Mesothelial cell of epicardium (in vitro differentiated cells): ENCODE measurements around the gene FAXDC2. TPM values are rescaled to one million over a fixed set of nuclear protein-coding genes. Genes with fewer than 3 reads are reported as not detected.

Experiments used
- DNase-seq, 2 experiments: peaks; one replicate each; pipeline ENCODE4 v3.0.0; 2021; ENCODE audit warnings: low spot score in 2 of 2; ENCODE audit not compliant: unreplicated experiment in 2 of 2
- H3K27ac Mint-ChIP-seq: 2 replicates; pipeline ENCODE4 v1.8.0; 2021; ENCODE audit warnings: mixed read lengths
- H3K27me3 Mint-ChIP-seq: 2 replicates; pipeline ENCODE4 v1.8.0; 2021; ENCODE audit warnings: low read depth, mixed read lengths
- H3K36me3 Mint-ChIP-seq: 2 replicates; pipeline ENCODE4 v1.8.0; 2021; ENCODE audit warnings: mixed read lengths
- H3K4me1 Mint-ChIP-seq: 2 replicates; pipeline ENCODE4 v1.8.0; 2021; ENCODE audit warnings: mixed read lengths
- H3K4me3 Mint-ChIP-seq: 2 replicates; pipeline ENCODE4 v1.8.0; 2021; ENCODE audit warnings: mild to moderate bottlenecking, moderate library complexity, mixed read lengths
- H3K9me3 Mint-ChIP-seq: 2 replicates; pipeline ENCODE4 v1.8.0; 2021; ENCODE audit warnings: mixed read lengths
- CTCF ChIP-seq: fragments of 200-600 bp; sonication (generic); IDR thresholded peaks from one replicate; pipeline ENCODE4 v1.5.0; 2021; ENCODE audit warnings: antibody characterized with exemption; ENCODE audit not compliant: unreplicated experiment
- total RNA-seq: library from RNA; stranded (reverse); gene quantifications from 3 replicates; pipeline ENCODE4 v1.2.1, GENCODE V29; 2021

Gene FAXDC2
- total RNA-seq, 1 donor from 2014 or later: 30.6 TPM

GRCh38 chr5:154791535-154791934, 58.9 kb downstream of the FAXDC2 start:
- Mint-ChIP-seq H3K36me3 (peaks cover 25% of the 10 kb centered on the region), H3K27ac (no peak overlapping the region), H3K9me3 (no peaks in the 10 kb centered on the region), H3K4me3 (no peak overlapping the region), H3K4me1 (peaks cover 29% of the 10 kb centered on the region), H3K27me3 (no peaks in the 10 kb centered on the region)
- no peak for TF ChIP-seq CTCF
- no peak for DNase-seq

- no peaks in the 10 kb centered on the region for H3K27me3 Mint-ChIP-seq
- H3K9me3 Mint-ChIP-seq: no peaks in the 10 kb centered on the region
- peaks cover 25% of the 10 kb centered on the region for H3K4me1 Mint-ChIP-seq
- DNase-seq: no peak
- peak overlapping the region; percentile 74 for H3K27ac Mint-ChIP-seq
- H3K4me3 Mint-ChIP-seq: no peak overlapping the region
- peaks cover 17% of the 10 kb centered on the region for H3K36me3 Mint-ChIP-seq
- no peak for TF ChIP-seq CTCF
Measured at GRCh38 chr5:154788212-154788611, 62.2 kb downstream of the FAXDC2 start.

GRCh38 chr5:154786414-154786813, 64.0 kb downstream of the FAXDC2 start:
- H3K9me3 Mint-ChIP-seq: no peaks in the 10 kb centered on the region
- no peaks in the 10 kb centered on the region for H3K27me3 Mint-ChIP-seq
- peak overlapping the region; percentile 16 for H3K27ac Mint-ChIP-seq
- no peak overlapping the region for H3K4me3 Mint-ChIP-seq
- no peak for DNase-seq
- H3K36me3 Mint-ChIP-seq: peaks cover 9% of the 10 kb centered on the region
- peaks cover 38% of the 10 kb centered on the region for H3K4me1 Mint-ChIP-seq
- TF ChIP-seq CTCF: no peak

GRCh38 chr5:154784856-154785255, 65.5 kb downstream of the FAXDC2 start:
- no peak overlapping the region for H3K4me3 Mint-ChIP-seq
- peak overlapping the region; percentile 6 for H3K27ac Mint-ChIP-seq
- H3K36me3 Mint-ChIP-seq: peaks cover 4% of the 10 kb centered on the region
- H3K27me3 Mint-ChIP-seq: no peaks in the 10 kb centered on the region
- no peak for TF ChIP-seq CTCF
- DNase-seq: no peak
- H3K4me1 Mint-ChIP-seq: peaks cover 39% of the 10 kb centered on the region
- no peaks in the 10 kb centered on the region for H3K9me3 Mint-ChIP-seq

- Mint-ChIP-seq H3K4me3 (no peak overlapping the region), H3K36me3 (peaks cover 4% of the 10 kb centered on the region), H3K27me3 (no peaks in the 10 kb centered on the region), H3K9me3 (no peaks in the 10 kb centered on the region), H3K4me1 (peaks cover 39% of the 10 kb centered on the region), H3K27ac (no peak overlapping the region)
- DNase-seq: no peak
- TF ChIP-seq CTCF: no peak
Measured at GRCh38 chr5:154783774-154784460, 66.5 kb downstream of the FAXDC2 start.
